ENCODE measurements around the gene TRPC4AP.

Gene TRPC4AP

GRCh38 chr20:35025116-35025515, 67.5 kb downstream of the TRPC4AP start:
- no peak for DNase-seq (ENCODE audit: low read depth)
- no peak for TF ChIP-seq CTCF (IDR thresholded peaks at IDR 0.05; ENCODE audit: insufficient read depth, low read depth, low read length, missing control alignments)
- no peak overlapping the region for H3K4me3 ChIP-seq (ENCODE audit: low read length)

GRCh38 chr20:35023624-35024023, 69.0 kb downstream of the TRPC4AP start:
- H3K4me3 ChIP-seq (ENCODE audit: low read length) = no peak overlapping the region
- no peak for TF ChIP-seq CTCF (IDR thresholded peaks at IDR 0.05; ENCODE audit: insufficient read depth, low read depth, low read length, missing control alignments)
- DNase-seq (ENCODE audit: low read depth) = no peak

GRCh38 chr20:35021831-35022230, 70.8 kb downstream of the TRPC4AP start:
- TF ChIP-seq CTCF (IDR thresholded peaks at IDR 0.05; ENCODE audit: insufficient read depth, low read depth, low read length, missing control alignments) = no peak
- DNase-seq (ENCODE audit: low read depth) = no peak
- H3K4me3 ChIP-seq (ENCODE audit: low read length) = no peak overlapping the region

- no peak overlapping the region for H3K4me3 ChIP-seq (ENCODE audit: low read length)
- no peak for TF ChIP-seq CTCF (IDR thresholded peaks at IDR 0.05; ENCODE audit: insufficient read depth, low read depth, low read length, missing control alignments)
- peak; percentile 21 for DNase-seq (ENCODE audit: low read depth)
These were observed 71.5 kb downstream of the TRPC4AP start for GRCh38 chr20:35021063-35021462.

GRCh38 chr20:35020108-35020928, 72.3 kb downstream of the TRPC4AP start:
- no peak for TF ChIP-seq CTCF (IDR thresholded peaks at IDR 0.05; ENCODE audit: insufficient read depth, low read depth, low read length, missing control alignments)
- DNase-seq (ENCODE audit: low read depth) = no peak
- no peak overlapping the region for H3K4me3 ChIP-seq (ENCODE audit: low read length)

- no peak for DNase-seq (ENCODE audit: low read depth)
- no peak for TF ChIP-seq CTCF (IDR thresholded peaks at IDR 0.05; ENCODE audit: insufficient read depth, low read depth, low read length, missing control alignments)
- H3K4me3 ChIP-seq (ENCODE audit: low read length) = no peak overlapping the region
These were observed 73.8 kb downstream of the TRPC4AP start for GRCh38 chr20:35018590-35019371.
